DOHH2 (cell line): Measurements from ENCODE around the gene MT1F.

ENCODE experiments used
- H3F3A ChIP-seq: fragments of 200-600 bp; sonication (generic), shearing (Covaris generic); 2 replicates; pipeline ENCODE4 v1.6.0; 2016; ENCODE audit warnings: antibody characterized with exemption, mild to moderate bottlenecking; ENCODE audit not compliant: control insufficient read depth, insufficient read depth
- H3K27ac ChIP-seq: fragments of 200-600 bp; sonication (generic); 2 replicates; pipeline ENCODE4 v1.5.1; 2014; ENCODE audit warnings: low read depth, mild to moderate bottlenecking, low read length, moderate library complexity
- H3K27me3 ChIP-seq: fragments of 200-600 bp; sonication (generic); 2 replicates; pipeline ENCODE4 v1.6.1; 2014; ENCODE audit warnings: mild to moderate bottlenecking, low read length, mixed read lengths; ENCODE audit not compliant: control insufficient read depth
- H3K36me3 ChIP-seq: fragments of 200-600 bp; sonication (generic); 2 replicates; pipeline ENCODE4 v1.6.1; 2014; ENCODE audit warnings: mild to moderate bottlenecking, low read length, moderate library complexity, mixed read lengths; ENCODE audit not compliant: control insufficient read depth
- H3K4me1 ChIP-seq: fragments of 200-600 bp; sonication (generic); 2 replicates; pipeline ENCODE4 v1.6.1; 2014; ENCODE audit warnings: mild to moderate bottlenecking, low read length, mixed read lengths; ENCODE audit not compliant: control insufficient read depth
- H3K4me2 ChIP-seq: fragments of 200-600 bp; sonication (generic); 2 replicates; pipeline ENCODE4 v1.6.0; 2014; ENCODE audit warnings: mild to moderate bottlenecking, low read length, moderate library complexity
- H3K4me3 ChIP-seq: fragments of 200-600 bp; sonication (generic); 2 replicates; pipeline ENCODE4 v1.5.1; 2014; ENCODE audit warnings: mild to moderate bottlenecking, low read length, mixed read lengths
- H3K79me2 ChIP-seq: fragments of 200-600 bp; sonication (generic); 2 replicates; pipeline ENCODE4 v1.6.1; 2014; ENCODE audit warnings: mild to moderate bottlenecking, low read length, mixed read lengths; ENCODE audit not compliant: control insufficient read depth
- H3K9me2 ChIP-seq: fragments of 200-600 bp; sonication (generic); replicated peaks from 2 replicates; pipeline ENCODE4 v1.6.1; 2014; ENCODE audit warnings: mild to moderate bottlenecking, low read length, mixed read lengths; ENCODE audit not compliant: control insufficient read depth
- H3K9me3 ChIP-seq: fragments of 200-600 bp; sonication (generic); 2 replicates; pipeline ENCODE4 v1.6.1; 2014; ENCODE audit warnings: antibody characterized with exemption, low read length, mixed read lengths; ENCODE audit not compliant: control insufficient read depth, insufficient read depth
- H4K20me1 ChIP-seq: fragments of 200-600 bp; sonication (generic); 2 replicates; pipeline ENCODE4 v1.6.0; 2014; ENCODE audit warnings: low read depth, mild to moderate bottlenecking, antibody characterized with exemption, low read length, moderate library complexity; ENCODE audit not compliant: control insufficient read depth, insufficient read depth
- CTCF ChIP-seq: fragments of 200-600 bp; sonication (generic); IDR thresholded peaks from one replicate; pipeline ENCODE4 v1.5.1; 2014; ENCODE audit warnings: antibody characterized with exemption, mild to moderate bottlenecking, low read depth, low read length; ENCODE audit not compliant: poor library complexity, severe bottlenecking
- EZH2phosphoT487 ChIP-seq: fragments of 200-600 bp; sonication (generic); IDR thresholded peaks from 2 replicates; pipeline ENCODE4 v1.6.1; 2017; ENCODE audit warnings: borderline replicate concordance, mild to moderate bottlenecking, antibody characterized with exemption, low read length, moderate library complexity, mixed read lengths

The MT1F gene

GRCh38 chr16:56641166-56641565 lies 16.6 kb upstream of the MT1F start:
- H3K27me3 ChIP-seq, result peaks cover 73% of the 10 kb centered on the region
- TF ChIP-seq EZH2phosphoT487, result no peak
- no peak for TF ChIP-seq CTCF
- H3K36me3 ChIP-seq, result no peaks in the 10 kb centered on the region
- no peak overlapping the region for H3K4me3 ChIP-seq
- no peaks in the 10 kb centered on the region for H3K79me2 ChIP-seq
- no peak overlapping the region for H3K27ac ChIP-seq
- no peaks in the 10 kb centered on the region for H3K4me1 ChIP-seq
- H3K9me2 ChIP-seq, result no peaks in the 10 kb centered on the region
- H3K9me3 ChIP-seq, result no peaks in the 10 kb centered on the region
- H3K4me2 ChIP-seq, result no peak overlapping the region
- H4K20me1 ChIP-seq, result no peaks in the 10 kb centered on the region
- H3F3A ChIP-seq, result no peaks in the 10 kb centered on the region

- no peak overlapping the region for H3K27ac ChIP-seq
- H3K9me2 ChIP-seq, result no peaks in the 10 kb centered on the region
- no peaks in the 10 kb centered on the region for H3K4me1 ChIP-seq
- H3F3A ChIP-seq, result no peaks in the 10 kb centered on the region
- no peaks in the 10 kb centered on the region for H4K20me1 ChIP-seq
- H3K4me3 ChIP-seq, result no peak overlapping the region
- H3K27me3 ChIP-seq, result peaks cover 80% of the 10 kb centered on the region
- H3K79me2 ChIP-seq, result no peaks in the 10 kb centered on the region
- H3K36me3 ChIP-seq, result no peaks in the 10 kb centered on the region
- H3K9me3 ChIP-seq, result no peaks in the 10 kb centered on the region
- H3K4me2 ChIP-seq, result no peak overlapping the region
- TF ChIP-seq EZH2phosphoT487 (no peak), CTCF (peak; percentile 17)
Measured at GRCh38 chr16:56643080-56643778, 14.5 kb upstream of the MT1F start.

GRCh38 chr16:56643833-56644232 lies 13.9 kb upstream of the MT1F start:
- no peaks in the 10 kb centered on the region for H3K36me3 ChIP-seq
- no peaks in the 10 kb centered on the region for H3K9me2 ChIP-seq
- no peak overlapping the region for H3K4me3 ChIP-seq
- no peaks in the 10 kb centered on the region for H3K9me3 ChIP-seq
- H3K79me2 ChIP-seq, result no peaks in the 10 kb centered on the region
- no peak overlapping the region for H3K4me2 ChIP-seq
- no peaks in the 10 kb centered on the region for H4K20me1 ChIP-seq
- no peak overlapping the region for H3K27ac ChIP-seq
- TF ChIP-seq CTCF, result no peak
- 0 out of 2 replicates have a peak, but pooled peaks have one; percentile 48 for TF ChIP-seq EZH2phosphoT487
- H3K27me3 ChIP-seq, result peaks cover 86% of the 10 kb centered on the region
- H3K4me1 ChIP-seq, result no peaks in the 10 kb centered on the region
- H3F3A ChIP-seq, result no peaks in the 10 kb centered on the region
